Astrocyte (in vitro differentiated cells and primary cell): ENCODE data around the gene DSE.

Experiments used
- EZH2 ChIP-seq: IDR thresholded peaks from 2 replicates; pipeline ENCODE4 v1.6.1; 2012; ENCODE audit warnings: mild to moderate bottlenecking, low read length, inconsistent platforms; ENCODE audit not compliant: insufficient read depth
- TF ChIP-seq, protein P1 (sequence below): IDR thresholded peaks from 2 replicates; pipeline ENCODE4 v1.5.1; 2011; ENCODE audit warnings: low read depth, mild to moderate bottlenecking, inconsistent platforms, low read length, moderate library complexity; ENCODE audit not compliant: insufficient read depth

DNA sequence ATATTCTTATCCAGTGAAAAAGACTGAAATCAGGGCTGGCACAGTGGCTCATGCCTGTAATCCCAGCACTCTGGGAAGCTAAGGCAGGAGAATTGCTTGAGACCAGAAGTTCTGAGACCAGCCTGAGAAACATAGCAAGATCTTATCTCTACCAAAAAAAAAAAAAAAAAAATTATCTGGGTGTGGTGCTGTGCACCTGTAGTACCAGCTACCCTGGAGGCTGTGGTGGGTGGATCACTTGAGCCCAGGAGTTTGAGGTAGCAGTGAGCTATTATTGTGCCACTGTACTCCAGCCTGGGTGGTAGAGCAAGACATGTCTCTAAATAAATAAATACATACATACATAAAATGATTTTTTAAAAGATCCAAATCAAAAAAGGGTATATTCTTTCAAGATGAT, 96.8 kb downstream of the DSE start:
- no peak for TF ChIP-seq EZH2
- TF ChIP-seq, protein P1, sequence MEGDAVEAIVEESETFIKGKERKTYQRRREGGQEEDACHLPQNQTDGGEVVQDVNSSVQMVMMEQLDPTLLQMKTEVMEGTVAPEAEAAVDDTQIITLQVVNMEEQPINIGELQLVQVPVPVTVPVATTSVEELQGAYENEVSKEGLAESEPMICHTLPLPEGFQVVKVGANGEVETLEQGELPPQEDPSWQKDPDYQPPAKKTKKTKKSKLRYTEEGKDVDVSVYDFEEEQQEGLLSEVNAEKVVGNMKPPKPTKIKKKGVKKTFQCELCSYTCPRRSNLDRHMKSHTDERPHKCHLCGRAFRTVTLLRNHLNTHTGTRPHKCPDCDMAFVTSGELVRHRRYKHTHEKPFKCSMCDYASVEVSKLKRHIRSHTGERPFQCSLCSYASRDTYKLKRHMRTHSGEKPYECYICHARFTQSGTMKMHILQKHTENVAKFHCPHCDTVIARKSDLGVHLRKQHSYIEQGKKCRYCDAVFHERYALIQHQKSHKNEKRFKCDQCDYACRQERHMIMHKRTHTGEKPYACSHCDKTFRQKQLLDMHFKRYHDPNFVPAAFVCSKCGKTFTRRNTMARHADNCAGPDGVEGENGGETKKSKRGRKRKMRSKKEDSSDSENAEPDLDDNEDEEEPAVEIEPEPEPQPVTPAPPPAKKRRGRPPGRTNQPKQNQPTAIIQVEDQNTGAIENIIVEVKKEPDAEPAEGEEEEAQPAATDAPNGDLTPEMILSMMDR = no peak
